ENCODE results near the gene SYTL3.
A peak's percentile ranks its signal among the peaks of the same experiment; 100 is the strongest.

The SYTL3 gene

DNA sequence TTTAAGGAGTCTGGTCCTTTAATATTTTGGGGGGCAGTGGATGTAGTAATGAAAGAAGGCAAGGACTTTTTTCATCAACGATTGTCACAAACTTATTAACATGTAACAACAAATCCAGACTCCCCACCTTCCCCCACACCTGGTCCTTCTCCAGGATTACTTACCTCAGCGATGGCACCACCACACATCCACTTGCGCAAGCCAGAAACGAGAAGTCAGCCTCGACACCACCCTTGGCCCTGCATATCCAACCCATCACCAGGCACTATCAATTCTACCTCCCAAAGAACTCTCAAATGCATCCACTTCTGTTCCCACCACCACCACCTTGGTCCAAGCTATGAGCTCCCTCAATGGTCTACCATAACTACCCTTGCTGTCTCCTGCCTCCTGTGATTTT lies 162.8 kb downstream of the SYTL3 start:
- Histone ChIP-seq H4K20me1 (ENCODE audit: insufficient read depth, low read length) (no peaks in the 10 kb centered on the region), H3F3A (ENCODE audit: insufficient read depth, low read length) (peaks cover 22% of the 10 kb centered on the region), H3K79me2 (ENCODE audit: insufficient read depth, low read length) (peaks cover 87% of the 10 kb centered on the region), H3K9me2 (ENCODE audit: low read depth, low read length) (no peaks in the 10 kb centered on the region), H3K36me3 (ENCODE audit: insufficient read depth, low read length) (peaks cover 85% of the 10 kb centered on the region), H3K4me1 (ENCODE audit: insufficient read depth, low read length, severe bottlenecking) (peaks cover 90% of the 10 kb centered on the region), H3K27me3 (ENCODE audit: insufficient read depth, low read length) (no peaks in the 10 kb centered on the region), H3K9ac (ENCODE audit: low read length) (peak overlapping the region; percentile 90), H3K9me3 (ENCODE audit: low read length) (no peaks in the 10 kb centered on the region), H3K27ac (ENCODE audit: low read depth, low read length, poor library complexity, severe bottlenecking) (peak overlapping the region; percentile 97), H2AFZ (ENCODE audit: low read length) (no peak overlapping the region), H3K4me3 (ENCODE audit: low read depth, low read length, poor library complexity, severe bottlenecking) (peak overlapping the region; percentile 81), H3K4me2 (ENCODE audit: low read length) (peak overlapping the region; percentile 98)
- TF ChIP-seq, protein P1, sequence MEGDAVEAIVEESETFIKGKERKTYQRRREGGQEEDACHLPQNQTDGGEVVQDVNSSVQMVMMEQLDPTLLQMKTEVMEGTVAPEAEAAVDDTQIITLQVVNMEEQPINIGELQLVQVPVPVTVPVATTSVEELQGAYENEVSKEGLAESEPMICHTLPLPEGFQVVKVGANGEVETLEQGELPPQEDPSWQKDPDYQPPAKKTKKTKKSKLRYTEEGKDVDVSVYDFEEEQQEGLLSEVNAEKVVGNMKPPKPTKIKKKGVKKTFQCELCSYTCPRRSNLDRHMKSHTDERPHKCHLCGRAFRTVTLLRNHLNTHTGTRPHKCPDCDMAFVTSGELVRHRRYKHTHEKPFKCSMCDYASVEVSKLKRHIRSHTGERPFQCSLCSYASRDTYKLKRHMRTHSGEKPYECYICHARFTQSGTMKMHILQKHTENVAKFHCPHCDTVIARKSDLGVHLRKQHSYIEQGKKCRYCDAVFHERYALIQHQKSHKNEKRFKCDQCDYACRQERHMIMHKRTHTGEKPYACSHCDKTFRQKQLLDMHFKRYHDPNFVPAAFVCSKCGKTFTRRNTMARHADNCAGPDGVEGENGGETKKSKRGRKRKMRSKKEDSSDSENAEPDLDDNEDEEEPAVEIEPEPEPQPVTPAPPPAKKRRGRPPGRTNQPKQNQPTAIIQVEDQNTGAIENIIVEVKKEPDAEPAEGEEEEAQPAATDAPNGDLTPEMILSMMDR (IDR thresholded peaks at IDR 0.05; ENCODE audit: low read length), result no peak

DNA sequence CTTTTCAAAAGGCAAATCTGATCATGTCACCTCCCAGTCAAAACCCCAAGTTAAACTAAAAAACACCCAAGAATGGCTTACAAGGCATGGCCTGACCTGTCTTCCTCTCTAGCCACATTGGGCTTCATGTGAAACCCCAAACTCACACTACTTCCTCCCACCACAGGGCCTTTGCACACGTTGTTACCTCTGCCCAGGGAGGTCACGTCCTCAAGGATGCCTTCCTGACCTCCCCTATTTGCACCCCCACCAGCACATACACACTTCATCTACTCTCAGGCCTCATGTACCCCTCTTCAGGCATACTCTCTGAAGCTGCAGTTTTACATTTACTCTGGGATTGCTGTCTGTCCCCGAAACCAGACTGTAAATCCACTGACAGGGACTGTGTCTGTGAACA lies 163.2 kb downstream of the SYTL3 start:
- peak overlapping the region; percentile 97 for H3K27ac ChIP-seq (ENCODE audit: low read depth, low read length, poor library complexity, severe bottlenecking)
- H3K4me3 ChIP-seq (ENCODE audit: low read depth, low read length, poor library complexity, severe bottlenecking), result peak overlapping the region; percentile 81
- H2AFZ ChIP-seq (ENCODE audit: low read length), result no peak overlapping the region
- H3F3A ChIP-seq (ENCODE audit: insufficient read depth, low read length), result peaks cover 18% of the 10 kb centered on the region
- H3K9me2 ChIP-seq (ENCODE audit: low read depth, low read length), result no peaks in the 10 kb centered on the region
- H3K4me2 ChIP-seq (ENCODE audit: low read length), result peak overlapping the region; percentile 98
- H3K36me3 ChIP-seq (ENCODE audit: insufficient read depth, low read length), result peaks cover 85% of the 10 kb centered on the region
- peaks cover 86% of the 10 kb centered on the region for H3K4me1 ChIP-seq (ENCODE audit: insufficient read depth, low read length, severe bottlenecking)
- no peaks in the 10 kb centered on the region for H4K20me1 ChIP-seq (ENCODE audit: insufficient read depth, low read length)
- H3K79me2 ChIP-seq (ENCODE audit: insufficient read depth, low read length), result peaks cover 87% of the 10 kb centered on the region
- H3K27me3 ChIP-seq (ENCODE audit: insufficient read depth, low read length), result no peaks in the 10 kb centered on the region
- H3K9ac ChIP-seq (ENCODE audit: low read length), result peak overlapping the region; percentile 90
- no peaks in the 10 kb centered on the region for H3K9me3 ChIP-seq (ENCODE audit: low read length)
- TF ChIP-seq, protein P1 (IDR thresholded peaks at IDR 0.05; ENCODE audit: low read length), result no peak
- no peak for TF ChIP-seq EZH2 (IDR thresholded peaks at IDR 0.05; ENCODE audit: borderline replicate concordance, low read length)
